ENCODE measurements around the gene TMEM205. TPM values are rescaled to one million over a fixed set of nuclear protein-coding genes. Genes with fewer than 3 reads are reported as not detected.

The TMEM205 gene
- total and polyA plus RNA-seq, 2 of the 13 experiments (the other 11 are each of a cell fraction or from before 2014, with no cell fraction given), result 45.5 to 98.7 TPM

DNA sequence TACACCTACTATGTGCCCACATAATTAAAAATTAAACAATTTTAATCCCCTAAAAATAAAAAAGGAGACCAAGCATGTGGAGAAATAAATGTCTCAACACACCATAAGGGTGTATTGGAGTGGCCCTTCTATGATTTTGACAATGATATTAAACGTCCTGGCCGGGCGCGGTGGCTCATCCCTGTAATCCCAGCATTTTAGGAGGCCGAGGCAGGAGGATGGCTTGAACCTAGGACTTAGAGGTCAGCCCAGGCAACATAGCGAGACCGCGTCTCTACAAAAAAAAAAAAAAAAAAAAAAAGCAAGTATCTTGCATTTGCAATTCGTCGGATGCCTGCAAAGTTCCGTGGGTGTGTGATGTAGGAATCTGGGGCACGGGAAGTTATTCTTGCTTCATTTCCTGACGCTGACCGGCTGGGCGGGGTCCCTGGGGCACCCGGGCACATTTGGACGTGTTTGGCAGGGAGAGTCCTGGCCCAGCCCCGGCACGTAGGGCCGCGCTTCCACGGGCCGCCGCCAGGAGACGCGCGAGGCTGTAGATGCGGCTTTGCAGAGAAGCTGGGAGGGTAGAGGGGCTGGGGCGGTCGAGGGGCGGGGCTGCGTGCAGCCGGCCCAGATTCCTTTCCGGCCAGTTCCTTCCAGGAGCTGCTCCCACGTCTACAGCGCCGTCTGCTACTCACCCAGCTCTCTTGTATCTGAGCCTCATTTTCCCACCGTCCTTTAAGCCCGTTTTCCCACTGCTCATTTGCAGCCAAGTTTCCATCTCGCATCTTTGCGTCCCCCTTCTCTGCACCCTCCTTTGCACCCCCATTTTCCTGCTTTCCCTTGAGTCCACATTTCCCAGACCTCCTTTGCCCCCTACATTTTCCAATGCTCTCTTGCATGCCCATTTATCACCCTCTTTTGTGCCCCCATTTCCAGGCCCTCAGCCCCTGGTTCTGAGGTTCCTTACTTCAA, 52.4 kb downstream of the TMEM205 start (continued):
- TF ChIP-seq CREB1 (IDR thresholded peaks at IDR 0.05), result no peak
- TF ChIP-seq CREB1 (CRISPR knock-in tag; IDR thresholded peaks at IDR 0.05), result peak; percentile 27; the same call in 1 of the 2 replicates
- TF ChIP-seq ZC3H4 (CRISPR knock-in tag; IDR thresholded peaks at IDR 0.05; ENCODE audit: borderline replicate concordance), result no peak
- TF ChIP-seq, protein P1, sequence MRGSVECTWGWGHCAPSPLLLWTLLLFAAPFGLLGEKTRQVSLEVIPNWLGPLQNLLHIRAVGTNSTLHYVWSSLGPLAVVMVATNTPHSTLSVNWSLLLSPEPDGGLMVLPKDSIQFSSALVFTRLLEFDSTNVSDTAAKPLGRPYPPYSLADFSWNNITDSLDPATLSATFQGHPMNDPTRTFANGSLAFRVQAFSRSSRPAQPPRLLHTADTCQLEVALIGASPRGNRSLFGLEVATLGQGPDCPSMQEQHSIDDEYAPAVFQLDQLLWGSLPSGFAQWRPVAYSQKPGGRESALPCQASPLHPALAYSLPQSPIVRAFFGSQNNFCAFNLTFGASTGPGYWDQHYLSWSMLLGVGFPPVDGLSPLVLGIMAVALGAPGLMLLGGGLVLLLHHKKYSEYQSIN (CRISPR knock-in tag; IDR thresholded peaks at IDR 0.05; ENCODE audit: borderline replicate concordance), result no peak
- no peak for TF ChIP-seq TP53 (CRISPR knock-in tag; conservative IDR thresholded peaks at IDR 0.05)
- TF ChIP-seq, protein P2, sequence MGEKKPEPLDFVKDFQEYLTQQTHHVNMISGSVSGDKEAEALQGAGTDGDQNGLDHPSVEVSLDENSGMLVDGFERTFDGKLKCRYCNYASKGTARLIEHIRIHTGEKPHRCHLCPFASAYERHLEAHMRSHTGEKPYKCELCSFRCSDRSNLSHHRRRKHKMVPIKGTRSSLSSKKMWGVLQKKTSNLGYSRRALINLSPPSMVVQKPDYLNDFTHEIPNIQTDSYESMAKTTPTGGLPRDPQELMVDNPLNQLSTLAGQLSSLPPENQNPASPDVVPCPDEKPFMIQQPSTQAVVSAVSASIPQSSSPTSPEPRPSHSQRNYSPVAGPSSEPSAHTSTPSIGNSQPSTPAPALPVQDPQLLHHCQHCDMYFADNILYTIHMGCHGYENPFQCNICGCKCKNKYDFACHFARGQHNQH (CRISPR knock-in tag; IDR thresholded peaks at IDR 0.05), result 0 out of 2 replicates have a peak, but pooled peaks have one; percentile 65
- TF ChIP-seq, protein P3, sequence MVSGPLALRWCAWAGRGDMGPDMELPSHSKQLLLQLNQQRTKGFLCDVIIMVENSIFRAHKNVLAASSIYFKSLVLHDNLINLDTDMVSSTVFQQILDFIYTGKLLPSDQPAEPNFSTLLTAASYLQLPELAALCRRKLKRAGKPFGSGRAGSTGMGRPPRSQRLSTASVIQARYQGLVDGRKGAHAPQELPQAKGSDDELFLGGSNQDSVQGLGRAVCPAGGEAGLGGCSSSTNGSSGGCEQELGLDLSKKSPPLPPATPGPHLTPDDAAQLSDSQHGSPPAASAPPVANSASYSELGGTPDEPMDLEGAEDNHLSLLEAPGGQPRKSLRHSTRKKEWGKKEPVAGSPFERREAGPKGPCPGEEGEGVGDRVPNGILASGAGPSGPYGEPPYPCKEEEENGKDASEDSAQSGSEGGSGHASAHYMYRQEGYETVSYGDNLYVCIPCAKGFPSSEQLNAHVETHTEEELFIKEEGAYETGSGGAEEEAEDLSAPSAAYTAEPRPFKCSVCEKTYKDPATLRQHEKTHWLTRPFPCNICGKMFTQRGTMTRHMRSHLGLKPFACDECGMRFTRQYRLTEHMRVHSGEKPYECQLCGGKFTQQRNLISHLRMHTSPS (CRISPR knock-in tag; IDR thresholded peaks at IDR 0.05; ENCODE audit: low read depth), result peak; percentile 51; the same call in 1 of the 2 replicates
- no peak for TF ChIP-seq ZZZ3 (CRISPR knock-in tag; IDR thresholded peaks at IDR 0.05; ENCODE audit: borderline replicate concordance)
- TF ChIP-seq ZNF777 (CRISPR knock-in tag; IDR thresholded peaks at IDR 0.05), result no peak
- TF ChIP-seq SP1 (IDR thresholded peaks at IDR 0.05), result no peak
- peak; percentile 65 for TF ChIP-seq SP1 (CRISPR knock-in tag; IDR thresholded peaks at IDR 0.05)
- TF ChIP-seq, protein P4, sequence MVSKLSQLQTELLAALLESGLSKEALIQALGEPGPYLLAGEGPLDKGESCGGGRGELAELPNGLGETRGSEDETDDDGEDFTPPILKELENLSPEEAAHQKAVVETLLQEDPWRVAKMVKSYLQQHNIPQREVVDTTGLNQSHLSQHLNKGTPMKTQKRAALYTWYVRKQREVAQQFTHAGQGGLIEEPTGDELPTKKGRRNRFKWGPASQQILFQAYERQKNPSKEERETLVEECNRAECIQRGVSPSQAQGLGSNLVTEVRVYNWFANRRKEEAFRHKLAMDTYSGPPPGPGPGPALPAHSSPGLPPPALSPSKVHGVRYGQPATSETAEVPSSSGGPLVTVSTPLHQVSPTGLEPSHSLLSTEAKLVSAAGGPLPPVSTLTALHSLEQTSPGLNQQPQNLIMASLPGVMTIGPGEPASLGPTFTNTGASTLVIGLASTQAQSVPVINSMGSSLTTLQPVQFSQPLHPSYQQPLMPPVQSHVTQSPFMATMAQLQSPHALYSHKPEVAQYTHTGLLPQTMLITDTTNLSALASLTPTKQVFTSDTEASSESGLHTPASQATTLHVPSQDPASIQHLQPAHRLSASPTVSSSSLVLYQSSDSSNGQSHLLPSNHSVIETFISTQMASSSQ (IDR thresholded peaks at IDR 0.05; ENCODE audit: low read depth), result no peak
- TF ChIP-seq, protein P4 (CRISPR knock-in tag; IDR thresholded peaks at IDR 0.05; ENCODE audit: borderline replicate concordance), result no peak
- no peak for TF ChIP-seq BRD4 (CRISPR knock-in tag; IDR thresholded peaks at IDR 0.05)
- peak; percentile 43; the same call in 1 of the 2 replicates for TF ChIP-seq HOXD1 (CRISPR knock-in tag; IDR thresholded peaks at IDR 0.05)
- TF ChIP-seq, protein P5, sequence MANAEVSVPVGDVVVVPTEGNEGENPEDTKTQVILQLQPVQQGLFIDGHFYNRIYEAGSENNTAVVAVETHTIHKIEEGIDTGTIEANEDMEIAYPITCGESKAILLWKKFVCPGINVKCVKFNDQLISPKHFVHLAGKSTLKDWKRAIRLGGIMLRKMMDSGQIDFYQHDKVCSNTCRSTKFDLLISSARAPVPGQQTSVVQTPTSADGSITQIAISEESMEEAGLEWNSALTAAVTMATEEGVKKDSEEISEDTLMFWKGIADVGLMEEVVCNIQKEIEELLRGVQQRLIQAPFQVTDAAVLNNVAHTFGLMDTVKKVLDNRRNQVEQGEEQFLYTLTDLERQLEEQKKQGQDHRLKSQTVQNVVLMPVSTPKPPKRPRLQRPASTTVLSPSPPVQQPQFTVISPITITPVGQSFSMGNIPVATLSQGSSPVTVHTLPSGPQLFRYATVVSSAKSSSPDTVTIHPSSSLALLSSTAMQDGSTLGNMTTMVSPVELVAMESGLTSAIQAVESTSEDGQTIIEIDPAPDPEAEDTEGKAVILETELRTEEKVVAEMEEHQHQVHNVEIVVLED (CRISPR knock-in tag; IDR thresholded peaks at IDR 0.05; ENCODE audit: borderline replicate concordance), result peak; percentile 47; the same call in 1 of the 2 replicates
- no peak for TF ChIP-seq SYNCRIP (IDR thresholded peaks at IDR 0.05; ENCODE audit: insufficient read depth, low read depth, low read length)
